HUDEP-2 (cell line): ENCODE measurements around the gene FGL2.
"Not testable (repeated sequence)": the region's sequence is repeated elsewhere in the genome, so short reads cannot be mapped to it uniquely, and the experiment has no call there.

Experiments used
- DNase-seq, 76 experiments: peaks; one replicate each; lab custom pipeline; 2025; ENCODE audit not compliant: unreplicated experiment in 76 of 76; lab: John Stamatoyannopoulos, UW

FGL2 gene

GRCh38 chr7:77157446-77157845 lies 42.2 kb downstream of the FGL2 start:
- no peak for DNase-seq

GRCh38 chr7:77157034-77157433 lies 42.6 kb downstream of the FGL2 start:
- DNase-seq = not testable (repeated sequence)

GRCh38 chr7:77155601-77156377 lies 43.8 kb downstream of the FGL2 start:
- not testable (repeated sequence) for DNase-seq

- DNase-seq = not testable (repeated sequence)
These were observed 44.6 kb downstream of the FGL2 start for GRCh38 chr7:77154917-77155464.

GRCh38 chr7:77152232-77152631 lies 47.4 kb downstream of the FGL2 start:
- not testable (repeated sequence) for DNase-seq
